ENCODE results near the gene LAMA2.

LAMA2 gene

GRCh38 chr6:129100164-129100563 is 217.2 kb downstream of the LAMA2 start:
- TF ChIP-seq CTCF (IDR thresholded peaks at IDR 0.05; ENCODE audit: insufficient read depth, low read depth, low read length, missing control alignments): no peak
- no peak for DNase-seq (ENCODE audit: low read depth)
- no peak overlapping the region for H3K4me3 ChIP-seq (ENCODE audit: low read length)

GRCh38 chr6:129102741-129103140 is 219.8 kb downstream of the LAMA2 start:
- no peak for TF ChIP-seq CTCF (IDR thresholded peaks at IDR 0.05; ENCODE audit: insufficient read depth, low read depth, low read length, missing control alignments)
- no peak overlapping the region for H3K4me3 ChIP-seq (ENCODE audit: low read length)
- no peak for DNase-seq (ENCODE audit: low read depth)

- DNase-seq (ENCODE audit: low read depth): peak; percentile 76
- no peak for TF ChIP-seq CTCF (IDR thresholded peaks at IDR 0.05; ENCODE audit: insufficient read depth, low read depth, low read length, missing control alignments)
- no peak overlapping the region for H3K4me3 ChIP-seq (ENCODE audit: low read length)
Observed at GRCh38 chr6:129104131-129104530, 221.2 kb downstream of the LAMA2 start.

GRCh38 chr6:129104560-129104959 is 221.6 kb downstream of the LAMA2 start:
- TF ChIP-seq CTCF (IDR thresholded peaks at IDR 0.05; ENCODE audit: insufficient read depth, low read depth, low read length, missing control alignments): no peak
- no peak overlapping the region for H3K4me3 ChIP-seq (ENCODE audit: low read length)
- peak; percentile 5 for DNase-seq (ENCODE audit: low read depth)

GRCh38 chr6:129105035-129105434 is 222.1 kb downstream of the LAMA2 start:
- no peak overlapping the region for H3K4me3 ChIP-seq (ENCODE audit: low read length)
- DNase-seq (ENCODE audit: low read depth): no peak
- TF ChIP-seq CTCF (IDR thresholded peaks at IDR 0.05; ENCODE audit: insufficient read depth, low read depth, low read length, missing control alignments): no peak

GRCh38 chr6:129105793-129106192 is 222.9 kb downstream of the LAMA2 start:
- no peak for DNase-seq (ENCODE audit: low read depth)
- no peak for TF ChIP-seq CTCF (IDR thresholded peaks at IDR 0.05; ENCODE audit: insufficient read depth, low read depth, low read length, missing control alignments)
- H3K4me3 ChIP-seq (ENCODE audit: low read length): no peak overlapping the region

GRCh38 chr6:129108337-129108736 is 225.4 kb downstream of the LAMA2 start:
- H3K4me3 ChIP-seq (ENCODE audit: low read length): no peak overlapping the region
- TF ChIP-seq CTCF (IDR thresholded peaks at IDR 0.05; ENCODE audit: insufficient read depth, low read depth, low read length, missing control alignments): no peak
- DNase-seq (ENCODE audit: low read depth): no peak

Measured in epithelial cell of esophagus (primary cell).